GM19397 (cell line): ENCODE data around the gene KCNMA1.

Experiments used
- ATAC-seq: cut with Tn5 transposase; IDR thresholded peaks from one replicate; pipeline ENCODE4 v1.9.1; 2021; ENCODE audit warnings: mild to moderate bottlenecking, moderate library complexity; ENCODE audit not compliant: unreplicated experiment

KCNMA1 gene

DNA sequence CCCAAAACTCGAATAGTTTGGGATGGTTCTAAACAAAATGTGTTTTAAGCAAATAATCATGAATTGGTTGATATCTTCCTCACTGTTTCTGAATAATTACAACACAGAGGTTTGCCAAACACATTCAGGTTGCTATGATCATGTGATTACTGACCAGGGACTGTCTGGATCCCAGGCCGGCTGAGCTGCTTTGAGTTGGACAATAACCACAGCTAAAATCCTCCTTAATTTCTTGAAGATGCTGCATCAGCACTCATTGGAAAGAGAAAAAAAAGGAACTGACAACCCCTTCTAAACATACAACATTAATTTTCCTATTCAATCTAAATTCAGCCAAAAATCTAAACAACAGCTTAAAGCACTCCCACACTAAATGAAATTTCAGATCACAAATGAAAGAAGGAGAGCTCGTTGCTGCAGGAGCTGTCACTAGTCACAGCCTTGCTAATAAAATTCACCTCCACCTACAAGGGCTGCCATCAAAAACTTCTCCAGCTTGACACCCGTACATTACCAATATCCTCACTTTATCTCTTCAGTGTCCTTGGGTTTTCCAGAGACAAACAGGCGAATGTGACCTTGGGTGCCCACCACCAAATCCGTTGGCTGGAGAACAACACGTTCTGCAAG is 560.2 kb downstream of the KCNMA1 start:
- ATAC-seq: no peak

DNA sequence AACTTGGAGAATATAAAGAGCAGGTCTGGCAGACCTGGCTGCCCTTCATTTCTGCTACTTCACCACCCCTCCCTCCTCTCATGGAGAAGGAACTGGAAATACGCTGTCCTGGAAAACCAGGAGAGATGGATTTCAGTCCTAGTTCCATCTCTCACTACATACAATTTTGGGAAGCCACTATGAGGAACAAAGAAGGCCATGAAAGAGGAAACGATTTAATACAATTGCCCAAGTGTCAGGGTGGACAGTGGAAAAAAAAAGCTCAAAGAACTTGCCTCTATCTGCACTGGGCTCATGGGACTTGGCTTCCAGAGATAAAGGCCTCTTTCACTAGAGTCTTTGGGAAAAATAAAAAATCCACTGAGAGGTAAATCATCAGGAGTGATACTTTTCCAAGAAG is 561.7 kb downstream of the KCNMA1 start:
- no peak for ATAC-seq

- no peak for ATAC-seq
Observed at GRCh38 chr10:77074104-77074624, 563.4 kb downstream of the KCNMA1 start.

DNA sequence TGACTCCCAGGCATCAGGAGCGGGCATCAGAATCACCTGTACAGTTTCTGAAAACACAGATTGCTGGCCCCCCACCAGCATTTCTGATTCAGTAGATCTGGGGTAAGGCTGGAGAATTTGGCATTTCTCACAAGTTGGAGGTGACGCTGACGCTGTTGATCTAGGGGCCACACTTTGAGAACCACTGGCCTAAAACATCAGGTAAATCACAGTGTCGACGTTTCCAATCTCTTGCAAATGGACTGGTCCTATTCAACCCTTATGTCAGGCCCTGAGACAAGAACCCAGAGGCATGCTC is 564.0 kb downstream of the KCNMA1 start:
- no peak for ATAC-seq

DNA sequence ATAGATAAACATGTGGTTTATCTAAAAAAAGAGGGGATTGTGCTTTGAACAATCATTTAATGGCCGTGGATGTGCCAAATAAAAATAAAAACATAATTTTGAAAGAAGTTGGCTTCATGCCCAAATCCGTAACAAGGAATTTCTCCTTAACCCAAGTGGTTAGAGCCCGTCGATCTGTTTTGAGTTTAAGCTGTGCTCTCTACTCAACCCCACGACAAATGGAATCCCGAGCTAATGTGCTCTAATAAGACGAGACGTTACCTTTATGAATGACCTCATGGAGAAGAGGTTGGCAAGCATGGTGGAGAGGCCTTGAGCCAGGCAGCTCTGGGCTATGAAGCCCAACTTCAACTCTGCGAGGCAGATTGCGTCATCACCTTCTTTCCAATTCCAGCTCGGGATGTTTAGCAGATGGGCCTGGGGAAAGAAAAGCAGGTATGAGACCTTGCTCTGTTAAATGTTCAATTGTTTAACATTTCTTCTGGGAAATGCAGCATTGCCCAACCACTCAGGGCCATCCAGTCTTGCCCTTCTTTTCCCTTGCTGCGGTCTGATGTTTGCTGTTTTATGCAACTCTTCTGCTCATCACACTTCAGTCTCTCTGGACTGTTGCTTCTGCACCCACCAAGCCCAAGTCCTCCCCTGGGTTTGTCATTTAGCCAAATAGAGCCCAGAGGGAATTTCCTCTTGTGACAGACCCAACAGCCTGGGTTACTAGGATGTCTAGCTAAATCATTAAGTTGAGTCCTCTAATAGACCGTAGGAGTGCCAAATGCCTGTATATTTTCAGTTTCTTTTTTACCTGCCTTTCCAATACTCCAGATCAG is 564.6 kb downstream of the KCNMA1 start:
- ATAC-seq: no peak

DNA sequence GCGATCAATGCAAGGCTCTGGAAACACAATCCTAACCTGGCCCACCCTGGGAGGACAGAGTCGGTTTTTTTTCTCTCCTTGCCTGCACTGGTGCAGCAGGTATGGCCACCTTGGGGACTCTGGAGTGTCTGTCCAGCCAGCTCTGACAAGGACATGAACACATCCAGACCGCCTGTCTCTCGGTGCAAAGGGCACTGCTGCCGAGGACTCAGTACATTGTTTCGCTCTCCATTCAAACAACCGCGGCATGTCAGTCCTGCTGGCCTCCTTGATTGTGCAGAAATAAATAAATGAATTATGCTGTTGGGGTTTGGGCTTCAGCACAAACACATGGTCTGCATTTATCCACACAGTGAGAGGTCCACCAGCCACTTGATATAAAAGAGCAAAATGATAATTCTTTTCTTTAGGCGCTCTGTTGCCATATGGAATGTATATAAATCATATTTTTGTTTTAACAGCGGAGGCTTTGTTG is 565.2 kb downstream of the KCNMA1 start:
- no peak for ATAC-seq

- no peak for ATAC-seq
Observed at GRCh38 chr10:77071956-77072355, 565.7 kb downstream of the KCNMA1 start.

DNA sequence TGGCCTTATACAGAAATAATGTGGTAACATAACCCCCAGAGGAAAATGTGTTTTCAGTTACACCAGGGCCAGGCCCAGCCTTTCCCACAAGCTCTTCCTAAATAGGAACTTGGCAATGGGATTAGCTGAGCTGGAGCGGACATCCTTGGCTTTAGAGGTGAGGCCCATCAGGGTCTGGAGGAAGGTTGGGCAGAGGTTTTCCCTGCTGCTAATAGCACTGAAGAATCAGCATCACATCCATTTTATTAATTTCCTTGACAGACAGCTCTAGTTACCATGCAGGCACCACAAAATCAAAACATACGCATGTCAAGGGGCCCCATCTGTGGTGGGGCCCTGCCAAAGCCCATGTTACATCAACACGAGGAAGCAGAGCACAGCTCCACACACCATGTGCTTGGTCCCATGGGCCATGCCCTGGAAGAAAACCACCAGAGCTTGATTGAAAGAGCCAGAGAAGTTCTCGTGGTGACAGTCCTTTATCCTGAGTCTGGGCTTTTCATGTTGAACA is 566.6 kb downstream of the KCNMA1 start:
- ATAC-seq: no peak

DNA sequence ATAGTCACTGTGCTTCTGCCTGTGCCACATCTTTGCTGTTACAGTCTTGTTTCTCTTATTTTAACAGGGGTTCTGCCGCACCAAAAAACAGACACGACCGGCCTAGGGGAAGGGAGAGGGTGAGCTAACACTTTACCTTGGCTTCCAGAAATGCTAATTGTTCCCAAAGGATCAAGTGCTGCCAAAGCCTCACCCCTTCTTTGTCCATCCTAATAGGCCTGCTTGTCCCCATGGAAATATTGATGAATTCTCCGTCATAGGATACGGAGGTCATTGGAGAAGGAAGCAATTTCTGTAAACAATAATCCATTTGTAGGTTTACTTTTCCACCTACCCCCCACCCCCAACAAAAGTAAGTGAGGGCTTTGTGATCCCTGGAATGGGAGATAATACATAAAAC is 567.3 kb downstream of the KCNMA1 start:
- ATAC-seq: no peak

DNA sequence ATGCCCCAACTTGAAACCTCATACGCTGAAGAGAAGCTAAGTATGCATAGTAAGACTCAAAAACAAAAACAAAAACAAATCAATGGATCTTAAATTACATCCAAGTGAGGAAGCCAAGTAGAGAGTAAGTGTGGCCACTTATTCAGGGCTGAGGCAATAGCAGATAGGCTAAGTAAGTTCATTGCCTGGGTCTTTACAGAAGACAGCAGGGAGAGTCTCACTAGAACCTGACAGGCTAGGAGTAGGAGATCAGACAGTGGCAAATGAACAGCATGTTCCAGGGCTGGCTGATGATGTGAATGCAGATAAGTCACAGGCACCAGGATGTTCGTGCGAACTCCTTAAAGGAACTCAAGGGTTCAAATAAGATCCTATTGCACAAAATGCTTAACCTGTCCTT is 568.6 kb downstream of the KCNMA1 start:
- ATAC-seq: no peak

DNA sequence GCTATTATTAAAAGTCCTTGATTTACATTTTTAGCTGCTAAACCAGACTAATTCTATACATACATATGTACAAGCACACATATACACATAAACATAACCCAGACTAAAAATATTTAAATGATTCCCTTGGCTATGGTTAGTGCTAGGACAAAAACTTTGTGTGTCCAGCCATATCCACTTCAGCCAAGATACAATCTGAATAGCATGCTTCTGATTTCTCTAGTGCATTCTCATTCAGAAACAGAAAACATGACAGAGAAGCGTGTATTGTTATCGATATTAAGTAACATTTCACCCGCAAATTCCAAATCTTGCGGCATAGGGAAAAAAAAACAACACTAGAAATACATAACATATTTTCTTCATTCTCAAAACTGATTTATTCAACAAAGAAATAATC is 569.3 kb downstream of the KCNMA1 start:
- no peak for ATAC-seq

DNA sequence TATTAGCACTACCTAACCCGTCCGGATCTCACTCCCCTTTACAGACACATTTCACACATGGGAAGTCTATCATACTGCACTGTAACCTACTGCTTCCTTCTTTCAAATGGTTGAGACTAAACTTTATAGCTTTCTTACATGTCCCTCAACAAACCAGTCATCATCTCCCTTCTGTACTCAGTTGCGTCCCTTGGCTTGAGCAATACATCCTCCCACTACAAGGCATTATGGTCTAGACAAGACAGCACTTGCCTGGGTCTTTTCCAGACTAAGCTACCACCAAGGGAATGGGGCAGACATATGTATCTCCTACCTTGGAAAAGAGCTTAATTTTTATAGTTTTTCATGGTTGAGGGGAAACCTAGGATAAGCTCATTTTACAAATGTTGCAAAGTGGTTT is 575.2 kb downstream of the KCNMA1 start:
- ATAC-seq: no peak

- ATAC-seq: no peak
Observed at GRCh38 chr10:77060913-77061312, 576.7 kb downstream of the KCNMA1 start.

- no peak for ATAC-seq
Observed at GRCh38 chr10:77056650-77057049, 581.0 kb downstream of the KCNMA1 start.

GRCh38 chr10:77052593-77052992 is 585.0 kb downstream of the KCNMA1 start:
- no peak for ATAC-seq

DNA sequence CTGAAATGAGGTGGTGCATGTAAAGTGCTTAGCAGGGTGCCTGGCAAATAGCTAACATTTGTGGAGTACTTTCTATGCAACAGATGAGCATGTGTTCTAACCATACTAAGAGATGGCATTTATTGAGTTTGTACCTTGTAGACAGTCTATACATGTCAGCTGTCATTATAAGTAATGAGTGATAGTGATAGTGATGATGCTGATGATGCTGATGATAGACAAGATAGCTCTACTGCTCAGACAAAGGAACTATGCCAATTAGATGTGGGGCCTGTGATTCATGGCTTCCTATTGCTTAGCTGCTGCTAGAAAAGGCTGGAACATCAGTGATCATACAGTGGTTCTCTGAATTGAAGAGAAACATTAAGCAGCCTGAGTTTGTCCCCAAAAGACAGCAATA is 585.8 kb downstream of the KCNMA1 start:
- no peak for ATAC-seq

DNA sequence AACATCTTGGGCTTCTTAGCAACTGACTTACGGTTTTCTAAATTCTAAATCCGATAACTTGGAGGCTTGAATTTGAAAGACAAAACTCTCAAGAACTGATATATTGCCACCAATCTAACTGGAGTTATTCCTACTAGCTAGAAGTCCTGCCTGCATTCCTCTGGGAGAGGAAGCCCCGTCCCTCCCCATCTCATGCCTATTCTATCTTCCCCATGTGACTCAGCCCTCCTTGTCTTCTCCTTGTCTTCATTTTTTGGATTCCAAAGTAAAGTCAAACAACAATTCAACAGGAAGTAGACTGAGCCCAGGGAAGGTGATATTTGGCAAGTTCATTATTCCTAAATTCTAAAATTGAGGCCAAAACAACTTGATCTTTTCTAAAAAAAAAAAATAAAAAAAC is 587.7 kb downstream of the KCNMA1 start:
- no peak for ATAC-seq

GRCh38 chr10:77049146-77049545 is 588.5 kb downstream of the KCNMA1 start:
- no peak for ATAC-seq

- ATAC-seq: no peak
Observed at GRCh38 chr10:77045085-77045484, 592.5 kb downstream of the KCNMA1 start.

- ATAC-seq: no peak
Observed at GRCh38 chr10:77043420-77043763, 594.2 kb downstream of the KCNMA1 start.

- no peak for ATAC-seq
Observed at GRCh38 chr10:77042706-77043419, 594.7 kb downstream of the KCNMA1 start.
